ENCODE measurements around the gene AGO3.

The AGO3 gene

DNA sequence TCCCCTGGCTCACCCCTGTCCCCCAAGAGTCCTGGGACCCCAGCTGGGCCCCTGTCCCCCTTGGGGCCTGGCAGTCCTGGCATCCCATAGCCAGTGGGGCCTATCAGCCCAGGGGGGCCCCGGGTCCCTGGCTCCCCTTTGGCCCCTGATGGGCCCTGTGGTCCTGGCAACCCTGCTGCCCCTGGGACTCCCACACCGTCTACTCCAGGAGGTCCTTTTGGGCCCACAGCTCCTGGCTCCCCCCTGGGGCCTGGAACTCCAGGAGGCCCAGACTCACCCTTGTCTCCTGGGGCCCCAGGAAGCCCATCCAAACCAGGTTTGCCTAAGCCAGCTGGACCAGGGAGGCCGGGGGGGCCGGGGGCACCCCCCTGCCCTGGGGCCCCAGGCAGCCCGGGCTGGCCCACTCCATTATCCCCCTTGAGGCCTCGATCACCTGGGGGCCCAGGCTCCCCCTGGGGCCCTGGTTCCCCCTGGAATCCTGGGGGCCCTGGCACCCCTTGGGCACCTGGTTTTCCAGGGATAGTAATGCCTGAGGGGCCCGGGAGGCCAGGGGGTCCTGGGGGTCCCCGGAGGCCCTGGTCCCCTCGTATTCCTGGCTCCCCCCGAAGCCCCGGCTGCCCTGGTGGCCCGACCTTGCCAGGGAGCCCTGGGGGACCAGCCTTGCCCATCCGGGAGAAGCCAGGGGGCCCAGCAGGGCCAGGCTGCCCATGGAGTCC is 167.9 kb downstream of the AGO3 start:
- no peak for DNase-seq

DNA sequence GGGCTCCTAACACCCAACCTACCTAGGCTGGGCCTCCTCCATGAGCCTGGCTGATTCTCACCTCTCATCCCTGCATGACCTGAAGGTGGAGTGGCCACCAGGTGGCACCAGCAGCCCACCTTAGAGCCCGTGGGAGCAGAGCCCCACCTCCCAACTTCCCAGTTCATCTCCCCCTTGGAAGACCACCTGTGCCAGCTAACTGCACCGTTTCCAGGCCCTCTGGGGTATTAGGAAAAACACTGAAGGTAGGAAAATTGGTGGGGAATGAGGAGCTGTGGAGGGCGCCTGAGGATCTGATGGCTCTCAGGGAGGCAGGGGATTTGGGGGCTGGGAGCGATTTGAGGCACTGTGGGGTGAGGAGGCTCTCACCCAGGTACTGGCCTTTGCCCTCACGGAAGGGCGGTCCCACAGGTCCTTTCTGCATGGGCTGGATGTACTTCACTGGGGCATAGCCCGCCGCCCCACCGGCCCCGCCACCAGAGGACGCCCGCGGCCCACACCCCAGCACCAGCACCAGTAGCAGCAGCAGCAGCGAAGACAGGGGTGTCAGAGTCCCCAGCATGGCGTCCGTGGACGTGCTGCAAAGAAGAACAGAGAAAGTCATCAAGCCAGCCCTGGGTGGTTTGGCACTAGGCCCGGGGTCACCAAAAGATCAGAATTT is 168.9 kb downstream of the AGO3 start:
- DNase-seq = peak; percentile 55

DNA sequence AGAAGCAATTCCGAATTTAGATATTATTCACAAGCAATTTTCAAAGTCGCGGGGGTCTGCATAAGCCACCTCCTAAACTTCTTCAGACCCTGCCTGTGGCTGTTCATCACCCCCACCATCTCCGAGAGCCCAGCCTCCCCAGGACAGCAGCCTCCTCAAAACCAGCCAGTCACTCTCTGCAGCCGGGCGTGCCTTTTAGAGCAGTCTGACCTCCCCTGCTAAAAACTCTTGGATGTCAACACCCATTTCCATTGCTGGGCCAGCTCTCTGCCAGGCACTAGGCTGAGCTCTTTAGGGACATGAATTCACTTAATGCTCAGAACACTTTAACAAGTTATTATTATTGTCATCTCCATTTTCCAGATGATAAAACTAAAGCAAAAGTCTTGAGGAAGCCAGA is 169.5 kb downstream of the AGO3 start:
- no peak for DNase-seq

DNA sequence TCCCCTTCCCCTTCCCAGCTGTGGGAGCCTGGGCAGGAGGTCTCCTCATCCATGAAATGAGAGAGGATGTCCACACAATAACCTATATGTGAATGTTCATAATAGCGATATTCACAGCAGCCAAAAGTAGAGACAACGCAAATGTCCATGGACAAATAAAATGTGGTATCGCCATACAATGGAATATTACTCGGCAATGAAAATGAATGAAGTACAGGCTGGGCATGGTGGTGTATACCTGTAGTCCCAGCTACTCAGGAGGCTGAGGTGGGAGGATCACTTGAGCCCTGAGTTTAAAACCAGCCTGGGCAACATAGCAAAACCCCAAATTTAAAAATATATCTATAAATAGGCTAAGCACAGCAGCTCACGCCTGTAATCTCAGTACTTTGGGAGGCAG is 170.6 kb downstream of the AGO3 start:
- DNase-seq = no peak

DNA sequence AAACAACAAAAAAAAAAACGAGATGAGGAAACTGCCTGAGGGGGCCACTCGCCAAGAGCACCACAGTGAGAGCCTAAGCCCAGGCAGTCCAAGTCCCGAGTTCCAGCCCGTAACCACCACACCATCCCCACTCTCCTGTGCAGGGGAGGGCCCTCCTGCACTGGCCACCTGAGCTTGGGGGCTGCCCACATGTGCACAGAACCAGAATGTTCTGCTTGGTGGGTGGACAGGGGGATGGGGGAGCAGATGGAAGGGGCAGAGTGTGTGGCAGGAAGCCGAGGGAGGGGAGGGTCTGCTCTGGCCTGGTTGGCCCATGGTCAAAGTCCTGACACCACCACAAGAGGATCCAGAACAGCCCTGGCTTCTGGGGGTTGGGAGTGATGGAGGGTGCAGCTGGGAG is 175.4 kb downstream of the AGO3 start:
- no peak for DNase-seq

DNA sequence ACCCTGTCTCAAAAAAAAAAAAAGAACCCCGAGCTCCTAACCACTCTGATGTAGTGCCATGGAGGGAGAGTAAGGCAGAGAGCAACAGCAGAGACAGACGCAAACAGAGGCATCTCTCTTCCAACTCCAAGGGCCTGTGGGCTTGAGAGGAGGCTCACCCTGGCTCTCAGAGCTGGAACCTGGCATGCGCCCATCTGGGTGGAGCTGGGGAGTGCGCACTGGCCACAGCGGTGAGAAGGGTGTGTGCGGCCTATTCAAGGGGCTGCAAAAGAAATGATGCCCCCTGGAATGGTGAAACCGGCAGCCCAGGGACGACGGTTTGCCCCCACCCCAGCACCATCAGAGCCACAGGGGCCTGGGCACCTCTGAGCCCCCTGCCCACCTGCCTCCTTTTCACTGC is 176.5 kb downstream of the AGO3 start:
- no peak for DNase-seq

DNA sequence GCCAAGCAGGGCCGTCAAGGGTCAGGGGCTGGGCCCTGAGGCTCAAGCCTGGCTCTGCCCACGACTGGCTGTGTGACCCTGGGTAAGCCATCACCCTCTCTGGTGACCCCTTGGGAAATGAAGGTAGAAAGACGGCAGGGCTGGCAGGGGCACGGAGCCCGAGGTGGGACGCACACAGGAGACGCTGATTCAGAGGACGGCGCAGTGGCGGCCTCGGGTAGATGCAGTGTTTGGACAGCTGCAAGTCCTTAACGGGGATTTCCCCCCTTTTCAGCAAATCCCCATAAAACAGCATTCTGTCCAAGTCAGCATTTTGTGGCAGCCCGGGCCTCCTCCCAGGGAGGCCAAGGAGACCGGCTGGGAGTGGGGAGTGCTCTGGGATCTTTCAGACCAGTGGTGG is 177.4 kb downstream of the AGO3 start:
- DNase-seq = no peak

DNA sequence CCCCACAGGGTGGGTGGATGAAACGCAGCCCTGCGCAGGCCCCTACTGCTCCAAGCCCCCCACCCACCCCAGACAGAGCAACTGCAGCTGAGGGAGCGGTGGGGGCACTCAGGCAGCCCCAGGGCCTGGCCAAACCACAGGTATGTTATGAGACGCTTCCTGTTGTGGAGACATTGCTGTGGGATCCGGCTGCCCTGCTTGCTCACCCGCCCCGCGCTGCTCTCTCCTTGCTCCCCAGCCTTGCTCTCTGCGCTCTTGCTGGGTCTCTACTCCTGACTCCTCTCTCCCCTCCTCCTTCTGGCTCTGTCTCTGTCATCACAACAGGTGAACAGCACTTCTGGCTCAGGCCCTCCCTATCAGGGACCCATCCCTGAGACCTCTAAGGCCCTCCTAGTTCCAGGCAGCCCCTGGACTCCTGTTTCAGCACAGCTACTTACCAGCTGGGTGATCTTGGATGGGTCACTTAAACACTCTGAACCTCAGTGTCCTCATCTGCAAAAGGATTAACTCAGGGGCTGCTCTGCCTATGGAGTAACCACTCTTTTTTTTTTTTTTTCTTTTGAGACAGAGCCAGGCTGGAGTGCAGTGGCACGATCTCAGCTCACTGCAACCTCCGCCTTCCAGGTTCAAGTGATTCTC is 178.3 kb downstream of the AGO3 start:
- DNase-seq = peak; percentile 15

DNA sequence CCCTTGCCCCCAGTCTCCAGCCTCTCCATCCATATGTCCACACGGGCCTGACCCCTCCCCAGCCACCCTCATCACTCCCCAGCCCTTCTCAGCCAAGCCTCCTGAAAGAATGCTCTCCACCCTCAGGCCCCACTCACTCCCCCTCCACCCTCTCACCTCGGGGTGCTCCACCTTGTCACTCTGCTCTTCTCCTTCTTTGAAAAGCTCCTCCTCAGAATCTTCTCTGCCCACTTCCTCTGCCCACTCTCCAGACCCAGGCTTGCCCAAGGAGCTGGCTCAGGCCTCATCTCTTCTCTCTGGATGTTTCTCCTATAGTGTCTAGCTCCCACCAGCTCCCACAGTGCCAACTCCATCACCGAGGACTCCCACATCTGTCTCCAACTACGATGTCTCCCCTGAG is 180.2 kb downstream of the AGO3 start:
- DNase-seq = no peak

DNA sequence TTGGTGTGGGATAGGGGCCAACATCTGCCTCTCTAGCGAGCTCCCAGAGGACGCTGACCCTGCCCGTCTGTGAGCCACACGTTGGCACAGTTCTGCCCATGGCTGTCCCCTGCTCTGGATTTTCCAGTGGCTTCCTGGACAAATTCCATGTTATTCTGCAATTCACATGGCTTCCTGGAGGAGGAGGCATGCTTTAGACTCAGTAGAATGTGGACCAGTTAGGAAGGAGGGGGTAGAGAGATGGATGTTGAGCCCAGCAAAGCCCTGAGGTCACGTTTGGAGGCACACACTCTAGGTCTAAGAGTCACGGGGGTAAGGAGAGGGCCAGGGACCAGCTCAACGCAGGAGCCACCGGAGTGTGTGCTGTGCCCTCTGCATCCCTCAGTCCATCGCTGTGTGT is 181.9 kb downstream of the AGO3 start:
- no peak for DNase-seq

DNA sequence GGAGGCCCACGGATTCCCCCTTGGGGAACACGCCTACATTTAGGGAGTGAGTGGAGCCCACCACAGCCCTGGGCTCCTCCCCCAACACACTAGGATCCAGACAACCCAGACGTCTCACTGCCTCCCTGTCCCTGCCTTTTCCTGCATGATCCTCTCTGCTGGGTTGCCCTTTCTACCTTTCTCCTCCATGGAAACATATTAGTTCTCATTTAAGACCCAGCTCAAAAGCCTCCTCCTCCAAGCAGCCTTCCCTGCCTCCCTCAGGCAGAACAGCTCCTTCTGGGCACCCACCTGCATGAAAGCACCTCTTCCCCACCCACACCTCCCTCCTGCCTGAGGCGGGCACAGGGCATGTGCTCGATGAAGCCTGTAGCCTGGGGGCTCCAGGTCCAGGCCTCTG is 183.5 kb downstream of the AGO3 start:
- DNase-seq = no peak

DNA sequence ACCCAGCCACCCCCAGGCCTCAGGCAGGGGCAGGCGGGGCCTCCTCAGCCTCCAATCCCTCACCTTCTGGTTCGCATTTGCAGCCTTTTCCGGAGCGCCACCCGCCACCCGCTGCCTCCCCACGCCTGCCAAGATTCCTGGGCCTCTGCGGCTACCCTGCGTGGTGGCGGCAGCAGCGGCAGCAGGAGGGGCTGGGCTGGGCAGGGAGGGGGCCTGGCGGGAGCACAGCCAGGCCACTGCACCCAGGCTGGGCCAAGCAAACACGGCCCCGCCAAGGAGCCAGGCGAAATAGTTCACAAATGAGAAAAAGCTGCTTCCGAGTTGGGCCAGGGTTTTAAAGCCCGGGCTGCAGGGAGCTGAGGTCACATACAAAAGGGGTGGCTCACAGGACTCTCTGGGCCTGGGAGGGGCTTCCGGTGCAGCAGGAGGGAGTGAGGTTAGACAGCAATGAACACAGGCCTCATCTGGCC is 184.3 kb downstream of the AGO3 start:
- no peak for DNase-seq

DNA sequence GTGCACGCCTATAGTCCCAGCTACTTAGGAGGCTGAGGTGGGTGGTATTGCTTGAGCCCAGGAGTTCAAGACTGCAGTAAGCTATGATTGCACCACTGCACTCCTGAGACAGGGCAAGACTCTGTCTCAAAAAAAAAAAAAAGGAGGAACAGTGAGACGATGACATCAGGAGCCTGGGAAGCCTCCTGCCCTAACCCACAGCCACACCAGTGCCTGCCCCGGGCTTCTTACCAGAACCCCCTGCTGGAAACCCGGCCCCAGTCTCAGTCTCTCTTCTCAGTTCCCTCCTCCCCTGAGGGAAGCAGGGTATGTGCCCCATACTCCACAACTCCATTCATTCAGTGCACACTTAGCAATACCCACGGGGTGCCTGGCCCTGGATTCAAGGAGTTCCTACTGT is 185.0 kb downstream of the AGO3 start:
- DNase-seq = no peak

DNA sequence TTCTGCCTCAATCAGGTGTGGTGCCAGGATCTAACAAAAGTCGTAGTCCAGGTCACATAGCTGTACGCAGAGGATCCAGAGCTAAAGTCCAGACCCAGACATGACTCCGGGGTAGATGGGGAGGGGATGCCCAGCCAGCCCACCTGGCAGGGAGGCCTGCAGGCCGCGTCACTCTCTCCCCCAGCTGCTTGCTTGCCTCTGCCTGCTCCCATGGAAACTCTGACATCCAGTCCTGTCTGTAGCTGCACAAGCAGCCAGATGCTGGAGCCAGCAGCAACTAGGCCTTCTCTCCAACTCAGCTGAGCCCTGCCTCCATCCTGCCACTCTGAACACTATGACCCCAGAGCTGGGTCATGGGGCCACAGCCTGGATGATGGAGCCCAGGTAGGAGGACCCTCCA is 186.0 kb downstream of the AGO3 start:
- DNase-seq = no peak

DNA sequence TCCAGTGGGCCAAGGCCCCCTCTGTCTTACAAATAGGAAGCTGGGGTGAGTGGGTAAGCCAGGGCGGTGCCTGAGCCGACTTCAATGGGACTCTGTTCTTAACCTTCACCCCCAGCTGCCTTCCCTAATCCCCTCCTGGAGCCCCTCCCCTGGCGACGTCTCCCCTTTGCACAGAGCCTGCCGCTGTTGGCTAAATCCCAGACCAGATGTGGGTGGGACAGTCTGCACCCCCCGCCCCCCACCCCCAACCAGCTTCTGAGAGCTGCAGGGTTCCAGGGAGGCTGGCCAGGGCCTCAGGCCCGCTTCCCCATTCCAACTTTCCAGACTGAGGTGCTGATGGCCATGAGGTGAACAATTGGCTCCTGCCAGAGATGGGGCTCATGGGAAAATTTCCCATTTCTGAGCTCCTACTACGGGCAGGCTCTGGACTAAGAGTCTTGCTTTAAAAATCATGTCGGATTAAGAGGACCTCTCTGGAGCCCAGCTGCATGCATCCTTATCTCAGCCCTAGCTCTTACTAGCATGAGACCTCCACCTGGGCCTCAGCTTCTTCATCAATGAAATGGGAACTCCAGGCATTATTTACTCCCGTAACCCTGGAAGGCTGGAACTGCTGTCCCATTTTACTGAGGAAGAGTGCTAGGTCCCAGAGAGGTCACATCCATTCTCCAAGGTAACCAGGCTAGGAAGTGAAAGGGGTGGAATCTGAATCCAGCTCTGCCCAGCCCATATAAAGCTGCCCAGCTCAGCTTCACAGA is 187.7 kb downstream of the AGO3 start:
- no peak for DNase-seq

DNA sequence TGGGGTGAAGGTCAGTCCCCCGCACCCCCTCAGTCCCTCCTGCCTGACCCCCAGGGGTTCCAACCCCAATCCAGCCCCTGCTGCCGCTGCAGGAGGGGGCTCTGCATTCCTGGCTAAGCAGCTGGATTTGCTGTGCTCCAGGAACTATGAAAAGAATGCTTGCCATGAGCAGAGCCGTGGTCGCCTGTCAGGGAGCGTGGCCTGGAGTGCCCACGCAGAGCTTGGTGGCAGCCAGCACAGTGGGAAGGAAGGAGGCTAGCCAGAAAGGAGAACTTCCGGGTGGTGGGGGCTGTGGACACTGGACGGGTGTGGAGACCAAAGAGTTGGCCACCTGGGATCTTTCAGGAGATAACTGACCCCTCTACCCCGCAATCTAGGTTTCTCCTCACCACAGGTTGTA is 188.6 kb downstream of the AGO3 start:
- no peak for DNase-seq
